WTC11 (cell line): ENCODE results near the gene CAT.

Experiments used
- IRF2 ChIP-seq: sonication (generic); formaldehyde crosslinking; IDR thresholded peaks from 2 replicates; pipeline ENCODE4 v1.8.0; 2022; ENCODE audit warnings: low read depth, missing genetic modification reagents, borderline replicate concordance
- JUN ChIP-seq: sonication (generic); formaldehyde crosslinking; IDR thresholded peaks from 2 replicates; pipeline ENCODE4 v1.8.0; 2023; ENCODE audit warnings: mild to moderate bottlenecking, missing genetic modification reagents
- MXD4 ChIP-seq: fragments of 250-450 bp; sonication (Bioruptor Pico); IDR thresholded peaks from 2 replicates; pipeline ENCODE4 v1.8.0; 2021; ENCODE audit warnings: mild to moderate bottlenecking, moderate library complexity, borderline replicate concordance
- MYBL2 ChIP-seq: sonication (generic); formaldehyde crosslinking; IDR thresholded peaks from 2 replicates; pipeline ENCODE4 v1.8.1; 2023; ENCODE audit warnings: mild to moderate bottlenecking, moderate library complexity, missing genetic modification reagents
- TEAD4 ChIP-seq: sonication (generic); formaldehyde crosslinking; IDR thresholded peaks from 2 replicates; pipeline ENCODE4 v1.8.0; 2022; ENCODE audit warnings: mild to moderate bottlenecking, missing genetic modification reagents
- ZNF219 ChIP-seq: sonication (generic); formaldehyde crosslinking; IDR thresholded peaks from 2 replicates; pipeline ENCODE4 v1.8.0; 2023; ENCODE audit warnings: missing genetic modification reagents, mild to moderate bottlenecking, borderline replicate concordance
- TF ChIP-seq, protein P1 (sequence below): fragments of 200-600 bp; IDR thresholded peaks from 2 replicates; pipeline ENCODE4 v1.8.0; 2022; ENCODE audit warnings: antibody characterized with exemption
- TF ChIP-seq, protein P2 (sequence below): sonication (generic); formaldehyde crosslinking; IDR thresholded peaks from 2 replicates; pipeline ENCODE4 v1.8.0; 2022; ENCODE audit warnings: mild to moderate bottlenecking, missing genetic modification reagents
- TF ChIP-seq, protein P3 (sequence below): sonication (generic); formaldehyde crosslinking; IDR thresholded peaks from 2 replicates; pipeline ENCODE4 v1.8.1; 2023; ENCODE audit warnings: mild to moderate bottlenecking, missing genetic modification reagents
- TF ChIP-seq, protein P4 (sequence below): sonication (generic); formaldehyde crosslinking; IDR thresholded peaks from 2 replicates; pipeline ENCODE4 v1.8.1; 2022; ENCODE audit warnings: missing genetic modification reagents, borderline replicate concordance
- TF ChIP-seq, protein P5 (sequence below): sonication (generic); formaldehyde crosslinking; IDR thresholded peaks from 2 replicates; pipeline ENCODE4 v1.8.1; 2023; ENCODE audit warnings: mild to moderate bottlenecking, missing genetic modification reagents, moderate library complexity
- TF ChIP-seq, protein P6 (sequence below): sonication (generic); formaldehyde crosslinking; conservative IDR thresholded peaks from 2 replicates; pipeline ENCODE4 v1.8.1; 2022; ENCODE audit warnings: mild to moderate bottlenecking, missing genetic modification reagents

DNA sequence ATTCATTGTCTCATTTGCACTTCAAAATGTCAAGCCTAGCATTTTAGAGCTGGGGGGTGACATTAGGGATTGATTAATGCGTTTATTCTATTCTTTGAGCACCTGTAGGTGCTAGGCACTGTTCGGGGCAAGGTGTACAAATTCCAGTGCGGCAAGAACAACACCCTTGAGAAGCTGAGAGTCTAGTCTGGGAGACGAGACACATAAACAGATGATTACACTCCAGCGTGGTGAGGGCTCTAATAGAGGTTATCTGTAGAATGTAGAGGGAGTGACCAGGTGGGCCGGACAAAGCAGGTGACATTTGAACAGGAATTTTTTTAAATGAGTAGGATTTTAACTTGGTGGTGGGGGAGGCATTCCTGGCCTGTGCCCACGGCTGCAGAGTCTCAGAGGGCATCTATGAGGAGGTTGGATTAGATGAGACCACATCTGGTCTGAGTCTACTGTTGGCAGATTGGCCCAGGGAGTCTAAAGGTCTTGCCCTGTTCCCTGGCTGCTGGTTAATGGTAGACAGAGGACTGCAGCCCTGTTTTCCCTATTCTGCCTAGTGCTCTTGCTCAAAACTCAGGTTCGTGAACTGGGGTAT lies 970 bp downstream of the CAT start:
- TF ChIP-seq, protein P1, sequence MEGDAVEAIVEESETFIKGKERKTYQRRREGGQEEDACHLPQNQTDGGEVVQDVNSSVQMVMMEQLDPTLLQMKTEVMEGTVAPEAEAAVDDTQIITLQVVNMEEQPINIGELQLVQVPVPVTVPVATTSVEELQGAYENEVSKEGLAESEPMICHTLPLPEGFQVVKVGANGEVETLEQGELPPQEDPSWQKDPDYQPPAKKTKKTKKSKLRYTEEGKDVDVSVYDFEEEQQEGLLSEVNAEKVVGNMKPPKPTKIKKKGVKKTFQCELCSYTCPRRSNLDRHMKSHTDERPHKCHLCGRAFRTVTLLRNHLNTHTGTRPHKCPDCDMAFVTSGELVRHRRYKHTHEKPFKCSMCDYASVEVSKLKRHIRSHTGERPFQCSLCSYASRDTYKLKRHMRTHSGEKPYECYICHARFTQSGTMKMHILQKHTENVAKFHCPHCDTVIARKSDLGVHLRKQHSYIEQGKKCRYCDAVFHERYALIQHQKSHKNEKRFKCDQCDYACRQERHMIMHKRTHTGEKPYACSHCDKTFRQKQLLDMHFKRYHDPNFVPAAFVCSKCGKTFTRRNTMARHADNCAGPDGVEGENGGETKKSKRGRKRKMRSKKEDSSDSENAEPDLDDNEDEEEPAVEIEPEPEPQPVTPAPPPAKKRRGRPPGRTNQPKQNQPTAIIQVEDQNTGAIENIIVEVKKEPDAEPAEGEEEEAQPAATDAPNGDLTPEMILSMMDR = no peak
- TF ChIP-seq MYBL2 = no peak
- TF ChIP-seq, protein P2, sequence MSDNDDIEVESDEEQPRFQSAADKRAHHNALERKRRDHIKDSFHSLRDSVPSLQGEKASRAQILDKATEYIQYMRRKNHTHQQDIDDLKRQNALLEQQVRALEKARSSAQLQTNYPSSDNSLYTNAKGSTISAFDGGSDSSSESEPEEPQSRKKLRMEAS (CRISPR knock-in tag) = no peak
- no peak for TF ChIP-seq JUN
- TF ChIP-seq, protein P3, sequence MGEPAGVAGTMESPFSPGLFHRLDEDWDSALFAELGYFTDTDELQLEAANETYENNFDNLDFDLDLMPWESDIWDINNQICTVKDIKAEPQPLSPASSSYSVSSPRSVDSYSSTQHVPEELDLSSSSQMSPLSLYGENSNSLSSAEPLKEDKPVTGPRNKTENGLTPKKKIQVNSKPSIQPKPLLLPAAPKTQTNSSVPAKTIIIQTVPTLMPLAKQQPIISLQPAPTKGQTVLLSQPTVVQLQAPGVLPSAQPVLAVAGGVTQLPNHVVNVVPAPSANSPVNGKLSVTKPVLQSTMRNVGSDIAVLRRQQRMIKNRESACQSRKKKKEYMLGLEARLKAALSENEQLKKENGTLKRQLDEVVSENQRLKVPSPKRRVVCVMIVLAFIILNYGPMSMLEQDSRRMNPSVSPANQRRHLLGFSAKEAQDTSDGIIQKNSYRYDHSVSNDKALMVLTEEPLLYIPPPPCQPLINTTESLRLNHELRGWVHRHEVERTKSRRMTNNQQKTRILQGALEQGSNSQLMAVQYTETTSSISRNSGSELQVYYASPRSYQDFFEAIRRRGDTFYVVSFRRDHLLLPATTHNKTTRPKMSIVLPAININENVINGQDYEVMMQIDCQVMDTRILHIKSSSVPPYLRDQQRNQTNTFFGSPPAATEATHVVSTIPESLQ (CRISPR knock-in tag) = no peak
- TF ChIP-seq ZNF219 (CRISPR knock-in tag) = no peak
- TF ChIP-seq IRF2 (CRISPR knock-in tag) = no peak
- TF ChIP-seq, protein P4, sequence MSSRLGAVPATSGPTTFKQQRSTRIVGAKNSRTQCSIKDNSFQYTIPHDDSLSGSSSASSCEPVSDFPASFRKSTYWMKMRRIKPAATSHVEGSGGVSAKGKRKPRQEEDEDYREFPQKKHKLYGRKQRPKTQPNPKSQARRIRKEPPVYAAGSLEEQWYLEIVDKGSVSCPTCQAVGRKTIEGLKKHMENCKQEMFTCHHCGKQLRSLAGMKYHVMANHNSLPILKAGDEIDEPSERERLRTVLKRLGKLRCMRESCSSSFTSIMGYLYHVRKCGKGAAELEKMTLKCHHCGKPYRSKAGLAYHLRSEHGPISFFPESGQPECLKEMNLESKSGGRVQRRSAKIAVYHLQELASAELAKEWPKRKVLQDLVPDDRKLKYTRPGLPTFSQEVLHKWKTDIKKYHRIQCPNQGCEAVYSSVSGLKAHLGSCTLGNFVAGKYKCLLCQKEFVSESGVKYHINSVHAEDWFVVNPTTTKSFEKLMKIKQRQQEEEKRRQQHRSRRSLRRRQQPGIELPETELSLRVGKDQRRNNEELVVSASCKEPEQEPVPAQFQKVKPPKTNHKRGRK (CRISPR knock-in tag) = no peak
- TF ChIP-seq, protein P5, sequence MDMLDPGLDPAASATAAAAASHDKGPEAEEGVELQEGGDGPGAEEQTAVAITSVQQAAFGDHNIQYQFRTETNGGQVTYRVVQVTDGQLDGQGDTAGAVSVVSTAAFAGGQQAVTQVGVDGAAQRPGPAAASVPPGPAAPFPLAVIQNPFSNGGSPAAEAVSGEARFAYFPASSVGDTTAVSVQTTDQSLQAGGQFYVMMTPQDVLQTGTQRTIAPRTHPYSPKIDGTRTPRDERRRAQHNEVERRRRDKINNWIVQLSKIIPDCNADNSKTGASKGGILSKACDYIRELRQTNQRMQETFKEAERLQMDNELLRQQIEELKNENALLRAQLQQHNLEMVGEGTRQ (CRISPR knock-in tag) = no peak
- TF ChIP-seq, protein P6, sequence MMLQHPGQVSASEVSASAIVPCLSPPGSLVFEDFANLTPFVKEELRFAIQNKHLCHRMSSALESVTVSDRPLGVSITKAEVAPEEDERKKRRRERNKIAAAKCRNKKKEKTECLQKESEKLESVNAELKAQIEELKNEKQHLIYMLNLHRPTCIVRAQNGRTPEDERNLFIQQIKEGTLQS (CRISPR knock-in tag) = no peak
- no peak for TF ChIP-seq MXD4 (CRISPR knock-in tag)
- no peak for TF ChIP-seq TEAD4 (CRISPR knock-in tag)
